Ishikawa (cell line): ENCODE measurements around the gene NUMA1.

ENCODE experiments used
- CEBPB ChIP-seq: IDR thresholded peaks from 2 replicates; pipeline ENCODE4 v1.6.1; 2012
- CREB1 ChIP-seq: IDR thresholded peaks from 2 replicates; pipeline ENCODE4 v1.6.1; 2012; ENCODE audit warnings: low read depth
- EGR1 ChIP-seq: IDR thresholded peaks from 2 replicates; pipeline ENCODE4 v1.6.1; 2012
- EP300 ChIP-seq: IDR thresholded peaks from 2 replicates; pipeline ENCODE4 v1.6.1; 2012; ENCODE audit warnings: borderline replicate concordance
- FOXM1 ChIP-seq: IDR thresholded peaks from 2 replicates; pipeline ENCODE4 v1.6.1; 2012; ENCODE audit warnings: low read depth, borderline replicate concordance
- NFIC ChIP-seq: IDR thresholded peaks from 2 replicates; pipeline ENCODE4 v1.6.1; 2012
- RAD21 ChIP-seq: IDR thresholded peaks from 2 replicates; pipeline ENCODE4 v1.6.1; 2012; ENCODE audit warnings: low read depth
- REST ChIP-seq: IDR thresholded peaks from 2 replicates; pipeline ENCODE4 v1.6.1; 2012; ENCODE audit warnings: low read depth, mild to moderate bottlenecking
- TAF1 ChIP-seq: IDR thresholded peaks from 2 replicates; pipeline ENCODE4 v1.6.1; 2012; ENCODE audit warnings: low read depth, mild to moderate bottlenecking
- TCF12 ChIP-seq: IDR thresholded peaks from 2 replicates; pipeline ENCODE4 v1.6.1; 2012; ENCODE audit warnings: low read depth
- TEAD4 ChIP-seq: IDR thresholded peaks from 2 replicates; pipeline ENCODE4 v1.6.1; 2012
- YY1 ChIP-seq: IDR thresholded peaks from 2 replicates; pipeline ENCODE4 v1.6.1; 2012; ENCODE audit warnings: low read depth
- ZBTB7A ChIP-seq: IDR thresholded peaks from 2 replicates; pipeline ENCODE4 v1.6.1; 2012; ENCODE audit warnings: low read depth
- TF ChIP-seq, protein P1 (sequence below): IDR thresholded peaks from 2 replicates; pipeline ENCODE4 v1.6.1; 2012
- TF ChIP-seq, protein P2 (sequence below): IDR thresholded peaks from 2 replicates; pipeline ENCODE4 v1.6.1; 2012

The NUMA1 gene

GRCh38 chr11:71962428-71963038, 117.8 kb downstream of the NUMA1 start:
- TF ChIP-seq, protein P1, sequence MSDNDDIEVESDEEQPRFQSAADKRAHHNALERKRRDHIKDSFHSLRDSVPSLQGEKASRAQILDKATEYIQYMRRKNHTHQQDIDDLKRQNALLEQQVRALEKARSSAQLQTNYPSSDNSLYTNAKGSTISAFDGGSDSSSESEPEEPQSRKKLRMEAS: no peak
- TF ChIP-seq REST: no peak
- TF ChIP-seq, protein P2, sequence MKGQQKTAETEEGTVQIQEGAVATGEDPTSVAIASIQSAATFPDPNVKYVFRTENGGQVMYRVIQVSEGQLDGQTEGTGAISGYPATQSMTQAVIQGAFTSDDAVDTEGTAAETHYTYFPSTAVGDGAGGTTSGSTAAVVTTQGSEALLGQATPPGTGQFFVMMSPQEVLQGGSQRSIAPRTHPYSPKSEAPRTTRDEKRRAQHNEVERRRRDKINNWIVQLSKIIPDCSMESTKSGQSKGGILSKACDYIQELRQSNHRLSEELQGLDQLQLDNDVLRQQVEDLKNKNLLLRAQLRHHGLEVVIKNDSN: no peak

DNA sequence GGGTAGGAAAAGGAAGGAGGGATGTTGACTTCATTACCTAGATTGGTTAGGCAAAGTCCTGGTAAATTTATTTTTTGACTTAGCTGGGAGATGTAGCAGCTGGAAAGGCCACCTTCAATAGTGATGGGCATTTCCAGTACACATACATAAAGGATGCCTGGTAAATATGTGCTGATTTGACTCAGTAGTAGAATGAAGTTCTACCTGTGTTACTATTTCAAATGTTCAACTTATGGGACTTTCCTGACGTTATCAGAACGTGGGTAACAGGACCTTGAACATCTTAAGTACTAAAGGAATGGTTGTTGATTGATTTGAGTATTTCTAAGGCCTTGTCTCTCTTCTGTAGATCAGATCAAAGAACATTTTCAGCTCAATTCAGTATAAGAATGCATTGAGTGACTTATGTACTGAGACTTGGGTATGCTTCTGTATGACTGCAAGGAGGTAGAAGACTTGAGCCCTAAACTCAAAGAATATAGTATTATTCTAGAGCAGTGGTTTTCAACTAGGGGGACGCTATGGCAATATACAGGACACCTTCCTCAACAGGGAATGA, 124.4 kb downstream of the NUMA1 start:
- TF ChIP-seq REST (no peak), NFIC (no peak), ZBTB7A (no peak), TCF12 (no peak), EGR1 (no peak), FOXM1 (no peak), TAF1 (no peak), CEBPB (no peak), RAD21 (no peak), EP300 (no peak), YY1 (no peak), TEAD4 (no peak), CREB1 (no peak)
- TF ChIP-seq, protein P2: no peak
- TF ChIP-seq, protein P1: no peak
